Kasumi-1 (cell line): ENCODE measurements around the gene CEP57.
A peak's percentile ranks its signal among the peaks of the same experiment; 100 is the strongest.

ENCODE experiments used
- DNase-seq, 2 experiments: peaks; one replicate each; lab custom pipeline; 2025; lab: John Stamatoyannopoulos, UW

Gene CEP57

GRCh38 chr11:95790123-95790932 lies at the start of gene CEP57:
CEP57 (plus strand) TSS chr11:95790498; CDS start chr11:95790699, 201 bp downstream.
- peak; percentile 97 for DNase-seq

- no peak for DNase-seq
Observed at GRCh38 chr11:95750101-95750500, 40.2 kb upstream of the CEP57 start.

GRCh38 chr11:95751515-95751914 lies 38.8 kb upstream of the CEP57 start:
- no peak for DNase-seq

GRCh38 chr11:95760941-95761340 lies 29.4 kb upstream of the CEP57 start:
- no peak for DNase-seq

GRCh38 chr11:95762534-95762933 lies 27.8 kb upstream of the CEP57 start:
- DNase-seq = no peak

GRCh38 chr11:95764267-95764898 lies 25.9 kb upstream of the CEP57 start:
- peak; percentile 87 to 90 for DNase-seq

- DNase-seq = no peak
Observed at GRCh38 chr11:95766701-95767100, 23.6 kb upstream of the CEP57 start.

GRCh38 chr11:95767498-95767897 lies 22.8 kb upstream of the CEP57 start:
- DNase-seq = peak in 1 of 2 experiments; percentile 9

GRCh38 chr11:95768521-95768920 lies 21.8 kb upstream of the CEP57 start:
- DNase-seq = no peak

- DNase-seq = no peak
Observed at GRCh38 chr11:95776859-95777258, 13.4 kb upstream of the CEP57 start.

- DNase-seq = no peak
Observed at GRCh38 chr11:95778699-95779098, 11.6 kb upstream of the CEP57 start.

GRCh38 chr11:95780544-95780943 lies 9.8 kb upstream of the CEP57 start:
- no peak for DNase-seq

GRCh38 chr11:95788921-95789505 lies 1.3 kb upstream of the CEP57 start:
- DNase-seq = peak; percentile 20 to 47

GRCh38 chr11:95789506-95790122 lies 684 bp upstream of the CEP57 start, which contains the start of gene FAM76B:
FAM76B (minus strand) TSS chr11:95789782; CDS start chr11:95789478, 304 bp downstream.
- DNase-seq = peak; percentile 97 to 99

- peak; percentile 46 to 62 for DNase-seq
Observed at GRCh38 chr11:95790933-95791708, 823 bp downstream of the CEP57 start.

- DNase-seq = no peak
Observed at GRCh38 chr11:95791709-95792033, 1.4 kb downstream of the CEP57 start.

- no peak for DNase-seq
Observed at GRCh38 chr11:95792200-95792599, 1.9 kb downstream of the CEP57 start.

- no peak for DNase-seq
Observed at GRCh38 chr11:95792700-95793099, 2.4 kb downstream of the CEP57 start.

GRCh38 chr11:95793116-95793515 lies 2.8 kb downstream of the CEP57 start:
- no peak for DNase-seq

GRCh38 chr11:95794086-95794485 lies 3.8 kb downstream of the CEP57 start:
- DNase-seq = no peak

GRCh38 chr11:95795627-95796295 lies 5.5 kb downstream of the CEP57 start:
- DNase-seq = no peak
